Neural progenitor cell (in vitro differentiated cells): Measurements from ENCODE around the gene TLCD2. TPM values are rescaled to one million over a fixed set of nuclear protein-coding genes. Genes with fewer than 3 reads are reported as not detected.
"Not testable (repeated sequence)": the region's sequence is repeated elsewhere in the genome, so short reads cannot be mapped to it uniquely, and the experiment has no call there.

Source experiments
- DNase-seq: peaks from one replicate; pipeline ENCODE4 v3.0.0-alpha.2; 2016; ENCODE audit warnings: low spot score
- H2AFZ ChIP-seq: fragments of 200-600 bp; sonication (generic); replicated peaks from 2 replicates; pipeline ENCODE4 v1.6.1; 2016; ENCODE audit warnings: antibody characterized with exemption
- H3F3A ChIP-seq: fragments of 200-600 bp; sonication (generic); 2 replicates; pipeline ENCODE4 v1.6.1; 2016; ENCODE audit warnings: antibody characterized with exemption, low read depth
- H3K27ac ChIP-seq: fragments of 200-600 bp; sonication (generic); 2 replicates; pipeline ENCODE4 v1.5.1; 2016; ENCODE audit warnings: mild to moderate bottlenecking
- H3K27me3 ChIP-seq: fragments of 200-600 bp; sonication (generic); 2 replicates; pipeline ENCODE4 v1.6.1; 2016; ENCODE audit warnings: mild to moderate bottlenecking, moderate library complexity
- H3K36me3 ChIP-seq: fragments of 200-600 bp; sonication (generic); 2 replicates; pipeline ENCODE4 v1.5.1; 2016
- H3K4me1 ChIP-seq: fragments of 200-600 bp; sonication (generic); 2 replicates; pipeline ENCODE4 v1.6.1; 2016; ENCODE audit warnings: mixed run types
- H3K4me2 ChIP-seq: fragments of 200-600 bp; sonication (generic); 2 replicates; pipeline ENCODE4 v1.6.1; 2016
- H3K4me3 ChIP-seq: fragments of 200-600 bp; sonication (generic); 2 replicates; pipeline ENCODE4 v1.5.1; 2016
- H3K79me2 ChIP-seq: fragments of 200-600 bp; sonication (generic); 2 replicates; pipeline ENCODE4 v1.6.1; 2016; ENCODE audit warnings: low read depth
- H3K9ac ChIP-seq: fragments of 200-600 bp; sonication (generic); 2 replicates; pipeline ENCODE4 v1.6.1; 2016
- H3K9me3 ChIP-seq: fragments of 200-600 bp; sonication (generic); 2 replicates; pipeline ENCODE4 v1.5.1; 2016; ENCODE audit warnings: low read depth
- H4K20me1 ChIP-seq: fragments of 200-600 bp; sonication (generic); 2 replicates; pipeline ENCODE4 v1.6.1; 2016; ENCODE audit warnings: low read depth
- H3K27ac Mint-ChIP-seq: 3 replicates; pipeline ENCODE4 v1.8.0; 2021; ENCODE audit warnings: mixed read lengths
- H3K27me3 Mint-ChIP-seq: 2 replicates; pipeline ENCODE4 v1.8.0; 2022; ENCODE audit warnings: low read depth, mild to moderate bottlenecking, inconsistent platforms, moderate library complexity, mixed read lengths; ENCODE audit not compliant: insufficient read depth
- H3K36me3 Mint-ChIP-seq: 3 replicates; pipeline ENCODE4 v1.8.0; 2021; ENCODE audit warnings: mixed read lengths
- H3K4me1 Mint-ChIP-seq: 3 replicates; pipeline ENCODE4 v1.8.0; 2021; ENCODE audit warnings: mixed read lengths
- H3K4me3 Mint-ChIP-seq: 3 replicates; pipeline ENCODE4 v1.8.0; 2021; ENCODE audit warnings: mild to moderate bottlenecking, moderate library complexity, mixed read lengths
- H3K9me3 Mint-ChIP-seq: 3 replicates; pipeline ENCODE4 v1.8.0; 2020; ENCODE audit warnings: mixed read lengths
- CTCF ChIP-seq: fragments of 200-600 bp; sonication (generic); IDR thresholded peaks from 2 replicates; pipeline ENCODE4 v1.5.1; 2017; ENCODE audit warnings: antibody characterized with exemption, mild to moderate bottlenecking
- EZH2 ChIP-seq: fragments of 200-600 bp; sonication (generic); IDR thresholded peaks from 2 replicates; pipeline ENCODE4 v1.6.1; 2017; ENCODE audit warnings: antibody characterized with exemption, mild to moderate bottlenecking, moderate library complexity
- EZH2phosphoT487 ChIP-seq: fragments of 200-600 bp; sonication (generic); IDR thresholded peaks from 2 replicates; pipeline ENCODE4 v1.6.1; 2017; ENCODE audit warnings: antibody characterized with exemption
- total RNA-seq: library from RNA; depleted of rRNA; stranded (reverse); fragments of >200 nt; gene quantifications from 2 replicates; pipeline ENCODE4 v1.2.3, GENCODE V29; 2015; ENCODE audit warnings: low replicate concordance

TLCD2 gene
- total RNA-seq, 1 donor from 2014 or later = 0.15 TPM

- Histone ChIP-seq H3K27me3 (no peaks in the 10 kb centered on the region), H4K20me1 (no peaks in the 10 kb centered on the region), H3K27ac (no peak overlapping the region), H3K9me3 (no peaks in the 10 kb centered on the region), H3K4me3 (no peak overlapping the region), H3K4me1 (no peaks in the 10 kb centered on the region), H3K36me3 (no peaks in the 10 kb centered on the region), H3F3A (peaks cover 18% of the 10 kb centered on the region), H2AFZ (no peak overlapping the region), H3K4me2 (no peak overlapping the region), H3K79me2 (no peaks in the 10 kb centered on the region), H3K9ac (no peak overlapping the region)
- peaks cover 5% of the 10 kb centered on the region for H3K27me3 Mint-ChIP-seq
- peaks cover 10% of the 10 kb centered on the region for H3K4me1 Mint-ChIP-seq
- no peak overlapping the region for H3K27ac Mint-ChIP-seq
- peak overlapping the region; percentile 77 for H3K4me3 Mint-ChIP-seq
- H3K36me3 Mint-ChIP-seq = no peaks in the 10 kb centered on the region
- no peaks in the 10 kb centered on the region for H3K9me3 Mint-ChIP-seq
- TF ChIP-seq CTCF (no peak), EZH2 (no peak), EZH2phosphoT487 (no peak)
- DNase-seq = no peak
Observed at GRCh38 chr17:1725642-1726511, 15.7 kb upstream of the TLCD2 start.

DNA sequence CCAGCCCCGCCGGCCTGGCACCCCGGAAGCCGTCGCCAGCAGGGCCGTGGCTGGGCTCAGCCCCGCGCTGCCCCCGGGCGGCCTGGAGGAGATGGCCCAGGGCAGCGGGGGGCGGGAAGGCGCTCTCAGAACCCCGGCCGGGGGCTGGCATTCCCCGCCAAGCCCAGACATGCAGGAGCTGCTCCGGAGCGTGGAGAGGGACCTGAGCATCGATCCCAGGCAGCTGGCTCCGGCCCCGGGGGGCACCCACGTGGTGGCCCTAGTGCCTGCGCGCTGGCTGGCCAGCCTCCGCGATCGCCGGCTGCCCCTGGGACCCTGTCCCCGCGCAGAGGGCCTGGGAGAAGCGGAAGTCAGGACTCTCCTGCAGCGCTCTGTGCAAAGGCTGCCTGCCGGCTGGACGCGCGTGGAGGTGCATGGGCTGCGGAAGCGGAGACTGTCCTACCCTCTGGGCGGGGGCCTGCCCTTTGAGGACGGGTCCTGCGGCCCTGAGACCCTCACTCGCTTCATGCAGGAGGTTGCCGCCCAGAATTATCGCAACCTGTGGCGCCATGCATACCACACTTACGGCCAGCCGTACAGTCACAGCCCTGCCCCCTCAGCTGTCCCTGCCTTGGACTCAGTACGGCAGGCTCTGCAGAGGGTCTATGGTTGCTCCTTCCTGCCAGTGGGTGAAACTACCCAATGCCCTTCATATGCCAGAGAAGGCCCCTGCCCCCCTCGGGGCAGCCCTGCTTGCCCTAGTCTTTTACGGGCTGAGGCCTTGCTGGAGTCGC, 14.9 kb upstream of the TLCD2 start:
- Histone ChIP-seq H3K79me2 (no peaks in the 10 kb centered on the region), H3K4me3 (peak overlapping the region; percentile 57), H3K36me3 (no peaks in the 10 kb centered on the region), H3K9me3 (no peaks in the 10 kb centered on the region), H3K9ac (peak overlapping the region; percentile 9), H3K4me2 (peak overlapping the region; percentile 87), H4K20me1 (no peaks in the 10 kb centered on the region), H3K4me1 (no peaks in the 10 kb centered on the region), H3K27ac (no peak overlapping the region), H2AFZ (peak overlapping the region; percentile 79), H3F3A (peaks cover 20% of the 10 kb centered on the region), H3K27me3 (no peaks in the 10 kb centered on the region)
- Mint-ChIP-seq H3K4me1 (peaks cover 16% of the 10 kb centered on the region), H3K9me3 (no peaks in the 10 kb centered on the region), H3K36me3 (no peaks in the 10 kb centered on the region), H3K27ac (no peak overlapping the region), H3K27me3 (peaks cover 5% of the 10 kb centered on the region), H3K4me3 (peak overlapping the region; percentile 77)
- TF ChIP-seq EZH2phosphoT487 = no peak
- no peak for TF ChIP-seq EZH2
- no peak for TF ChIP-seq CTCF
- DNase-seq = peak; percentile 64

DNA sequence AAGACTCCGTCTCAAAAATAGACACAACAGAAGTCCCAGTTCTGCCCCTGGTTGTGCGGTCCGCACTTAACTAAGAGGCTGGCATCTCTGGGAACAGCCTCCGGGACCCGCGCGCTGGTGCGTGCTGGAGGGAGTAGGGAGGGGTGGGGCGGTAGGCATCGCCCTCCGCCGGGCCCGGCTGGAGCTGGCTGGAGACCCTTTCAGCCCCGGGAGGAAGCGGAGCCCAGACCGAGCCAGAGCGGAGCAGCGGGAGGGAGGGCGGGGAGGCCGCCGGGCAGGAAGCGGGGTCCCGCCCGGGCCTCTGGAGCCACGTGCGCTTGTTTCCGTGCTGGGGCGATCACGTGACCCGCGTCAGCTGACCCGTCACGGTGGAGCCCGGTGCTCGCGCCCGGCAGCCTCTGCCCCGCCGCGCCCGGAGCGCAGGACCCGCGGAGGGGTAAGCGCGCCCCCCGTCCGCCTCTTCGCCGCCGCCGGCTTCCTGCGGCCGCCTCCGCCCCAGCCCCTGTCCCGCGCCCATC, 14.2 kb upstream of the TLCD2 start, which contains the start of gene WDR81:
Gene WDR81 (plus strand): TSS at position 354 of the 518 bp plus-strand sequence. CDS start 256 bp downstream, outside the sequence.
- Histone ChIP-seq H2AFZ (peak within 1 kb of the TSS; percentile 79), H3K9ac (peak within 1 kb of the TSS; percentile 9), H3K27me3 (no peaks in the 10 kb centered on the region), H3K4me2 (peak within 1 kb of the TSS; percentile 87), H3K27ac (no peak within 1 kb of the TSS), H3K36me3 (no peaks in the 10 kb centered on the region), H3K9me3 (no peaks in the 10 kb centered on the region), H4K20me1 (no peaks in the 10 kb centered on the region), H3K4me1 (no peaks in the 10 kb centered on the region), H3F3A (peaks cover 24% of the 10 kb centered on the region), H3K79me2 (no peaks in the 10 kb centered on the region), H3K4me3 (peak within 1 kb of the TSS; percentile 57)
- no peak for TF ChIP-seq EZH2phosphoT487
- TF ChIP-seq EZH2 = no peak
- no peak for TF ChIP-seq CTCF
- H3K4me3 Mint-ChIP-seq = peak within 1 kb of the TSS; percentile 83
- peak within 1 kb of the TSS; percentile 66 for H3K27ac Mint-ChIP-seq
- H3K36me3 Mint-ChIP-seq = no peaks in the 10 kb centered on the region
- peaks cover 5% of the 10 kb centered on the region for H3K27me3 Mint-ChIP-seq
- H3K4me1 Mint-ChIP-seq = peaks cover 13% of the 10 kb centered on the region
- DNase-seq = peak; percentile 95
- H3K9me3 Mint-ChIP-seq = no peaks in the 10 kb centered on the region

DNA sequence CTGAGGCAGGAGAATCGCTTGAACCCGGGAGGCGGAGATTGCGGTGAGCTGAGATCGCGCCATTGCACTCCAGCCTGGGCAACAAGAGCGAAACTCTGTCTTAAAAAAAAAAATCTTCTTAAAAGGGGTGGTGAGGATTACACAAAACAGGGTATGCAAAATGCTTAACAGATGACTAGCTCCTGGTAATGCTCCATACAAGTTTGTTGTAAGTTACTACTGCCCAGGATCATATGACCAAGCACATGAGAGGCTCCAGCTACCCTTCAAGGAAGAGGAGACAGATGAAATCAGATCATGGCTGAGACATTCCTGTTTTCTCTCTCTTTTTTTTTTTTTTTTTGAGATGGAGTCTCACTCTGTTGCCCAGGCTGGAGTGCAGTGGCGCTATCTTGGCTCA, 11.8 kb upstream of the TLCD2 start:
- not testable (repeated sequence) for H3K4me1 ChIP-seq, H3K4me3 Mint-ChIP-seq, DNase-seq, H3K27me3 ChIP-seq, H3K27ac ChIP-seq, H3K4me2 ChIP-seq, H3K79me2 ChIP-seq, H3K9me3 ChIP-seq, H3K4me3 ChIP-seq, H3K9me3 Mint-ChIP-seq, H4K20me1 ChIP-seq, H2AFZ ChIP-seq, H3K27ac Mint-ChIP-seq, H3K9ac ChIP-seq, H3K36me3 ChIP-seq, H3K36me3 Mint-ChIP-seq, H3K27me3 Mint-ChIP-seq
- H3K4me1 Mint-ChIP-seq = peaks cover 22% of the 10 kb centered on the region
- peaks cover 38% of the 10 kb centered on the region for H3F3A ChIP-seq
